ENCODE data around the gene SPR.

GRCh38 chr2:72862239-72862988 is 24.8 kb upstream of the SPR start:
- peak; percentile 91 for TF ChIP-seq CTCF (conservative IDR thresholded peaks at IDR 0.05)
- TF ChIP-seq ZFX (IDR thresholded peaks at IDR 0.05) = no peak
